K562 (cell line): ENCODE measurements around the gene DIP2C. TPM values are rescaled to one million over a fixed set of nuclear protein-coding genes. Genes with fewer than 3 reads are reported as not detected.

Experiments
- ATAC-seq: fragments of 200-7000 bp; cut with Tn5 transposase; 3 replicates; pipeline ENCODE4 v1.9.1; 2020; ENCODE audit warnings: moderate library complexity
- BruUV-seq: library from RNA; stranded (reverse); fragments of 400-500 nt; replicated peaks from 2 replicates; lab custom pipeline; 2021; lab: Mats Ljungman, UMichigan
- CTCF ChIA-PET: fragments of 300-600 bp; formaldehyde crosslinking; extraction: SDS; loops from one replicate; lab custom pipeline; 2021; ENCODE audit warnings: low intra/inter-chr PET ratio; lab: Yijun Ruan, JAX
- POLR2A ChIA-PET: fragments of 300-600, 350-650 bp; sonication (Branson Sonifier 250); formaldehyde crosslinking; extraction: SDS; loops from one replicate; lab custom pipeline; 2021; ENCODE audit warnings: antibody characterized with exemption, inconsistent platforms; lab: Yijun Ruan, JAX
- DNase-seq, 4 experiments: peaks; one replicate each; pipeline versions ENCODE4 v3.0.0 to v3.0.0-alpha.2; 2011 to 2018; ENCODE audit warnings: low spot score in 3 of 4, mixed read lengths in 3 of 4; ENCODE audit errors: extremely low read depth in 1 of 4
- FAIRE-seq: peaks from 2 replicates; lab custom pipeline; 2011; peaks lifted over from hg19 to GRCh38; lab: Jason Lieb, UNC
- H2AFZ ChIP-seq: 2 replicates; pipeline ENCODE4 v1.6.0; 2011; ENCODE audit warnings: low read depth, low read length, control low read depth, inconsistent platforms
- H3K27ac ChIP-seq: fragments of 200-600 bp; 3 replicates; pipeline ENCODE4 v1.8.0; 2011; ENCODE audit warnings: low read depth, mild to moderate bottlenecking, control low read depth, inconsistent platforms, low read length, moderate library complexity, mixed read lengths; ENCODE audit errors: extremely low read depth
- H3K27me3 ChIP-seq, 2 experiments: fragments of 300-600 bp in 1 of 2; 2 replicates in 1 of 2; 3 replicates in 1 of 2; pipeline versions ENCODE4 v1.6.0 to v1.8.0; 2011; ENCODE audit warnings: inconsistent platforms in 2 of 2, low read length in 2 of 2, mild to moderate bottlenecking in 1 of 2, mixed read lengths in 1 of 2, moderate library complexity in 1 of 2; ENCODE audit not compliant: control insufficient read depth in 2 of 2, insufficient read depth in 2 of 2
- H3K36me3 ChIP-seq: fragments of 300-600 bp; 3 replicates; pipeline ENCODE4 v1.8.0; 2011; ENCODE audit warnings: mild to moderate bottlenecking, low read length, inconsistent platforms; ENCODE audit not compliant: control insufficient read depth, insufficient read depth
- H3K4me1 ChIP-seq, 2 experiments: fragments of 200-600 bp in 1 of 2; replicated peaks in 1 of 2; 2 replicates in 1 of 2; 3 replicates in 1 of 2; pipeline versions ENCODE4 v1.5.1 to v1.8.0; 2011; ENCODE audit warnings: inconsistent platforms in 2 of 2, low read length in 2 of 2, mild to moderate bottlenecking in 1 of 2, mixed read lengths in 1 of 2, moderate library complexity in 1 of 2; ENCODE audit not compliant: control insufficient read depth in 2 of 2, insufficient read depth in 2 of 2
- H3K4me2 ChIP-seq: 2 replicates; pipeline ENCODE4 v1.6.1; 2011; ENCODE audit warnings: low read length, control low read depth, inconsistent platforms, mixed read lengths; ENCODE audit not compliant: insufficient read depth
- H3K4me3 ChIP-seq: fragments of 200-600 bp; sonication (generic), shearing (Covaris generic); 2 replicates; pipeline ENCODE4 v1.5.1; 2016; ENCODE audit warnings: control low read depth, inconsistent platforms
- H3K79me2 ChIP-seq: fragments of 200-600 bp; 3 replicates; pipeline ENCODE4 v1.8.0; 2011; ENCODE audit warnings: low read length, inconsistent platforms; ENCODE audit not compliant: control insufficient read depth, insufficient read depth
- H3K9ac ChIP-seq, 2 experiments: 2 replicates each; pipeline versions ENCODE4 v1.6.0 to v1.6.1; 2011; ENCODE audit warnings: low read depth in 2 of 2, low read length in 2 of 2, control low read depth in 1 of 2, inconsistent platforms in 1 of 2, mild to moderate bottlenecking in 1 of 2, mixed read lengths in 1 of 2; ENCODE audit not compliant: insufficient read depth in 1 of 2
- H3K9me1 ChIP-seq: one replicate; pipeline ENCODE4 v1.6.0; 2011; ENCODE audit warnings: inconsistent platforms, mild to moderate bottlenecking, low read length, moderate library complexity; ENCODE audit not compliant: control insufficient read depth, insufficient read depth
- H3K9me3 ChIP-seq: replicated peaks from 2 replicates; pipeline ENCODE4 v1.5.1; 2011; ENCODE audit warnings: low read depth, low read length, inconsistent platforms; ENCODE audit not compliant: control insufficient read depth, insufficient read depth
- H4K20me1 ChIP-seq: replicated peaks from 2 replicates; pipeline ENCODE4 v1.6.1; 2011; ENCODE audit warnings: low read length, inconsistent platforms, mixed read lengths; ENCODE audit not compliant: control insufficient read depth, insufficient read depth
- BCOR ChIP-seq: fragments of 450-650 bp; IDR thresholded peaks from 2 replicates; pipeline ENCODE4 v1.6.1; 2016
- CHAMP1 ChIP-seq: fragments of 450-650 bp; IDR thresholded peaks from 2 replicates; pipeline ENCODE4 v1.6.1; 2016; ENCODE audit warnings: mild to moderate bottlenecking
- GMEB1 ChIP-seq: fragments of 250-450 bp; sonication (Bioruptor Pico); IDR thresholded peaks from 2 replicates; pipeline ENCODE4 v1.4.0; 2020; ENCODE audit warnings: mild to moderate bottlenecking
- ZNF318 ChIP-seq, 2 experiments: fragments of 450-650 bp; IDR thresholded peaks; 2 replicates each; pipeline ENCODE4 v1.6.1; 2016; ENCODE audit warnings: mild to moderate bottlenecking in 2 of 2, borderline replicate concordance in 1 of 2, low read depth in 1 of 2, moderate library complexity in 1 of 2
- WGBS: fragments of 100-300 bp; shearing (Covaris generic); methylation state at CpG from one replicate; pipeline ENCODE4 v1.1.6; 2016; ENCODE audit warnings: low coverage, mixed read lengths; ENCODE audit not compliant: insufficient coverage; ENCODE audit errors: missing lambda C conversion rate; 5-methylcytosine and 5-hydroxymethylcytosine counted together
- in situ Hi-C: fragments of 300-500 bp; cut with MboI; formaldehyde crosslinking; loops from 4 replicates; pipeline ENCODE4 v1.15.0; 2018; ENCODE audit warnings: inconsistent platforms, mixed read lengths
- intact Hi-C: fragments of 100-400 bp; cut with micrococcal nuclease; formaldehyde crosslinking; loops from 2 replicates; pipeline ENCODE4 v1.14.2; 2022
- polyA plus RNA-seq, 8 experiments: library from polyadenylated mRNA; depleted of rRNA in 4 of 8; stranded (reverse) in 5 of 8; unstranded in 3 of 8; fragments of >200 nt; fragmentation: Nextera tagmentation in 2 of 8; fragmentation: Illumina TruSeq in 1 of 8; extraction: Ambion mirVana in 2 of 8; extraction: Trizol in 1 of 8; gene quantifications; 2 replicates each; pipeline versions ENCODE4 v1.2.1 to v1.2.3, GENCODE V29; 2011 to 2014; ENCODE audit warnings: inconsistent platforms in 1 of 8, missing spikeins in 1 of 8
- total RNA-seq, 7 experiments: library from RNA; depleted of rRNA in 6 of 7; stranded (reverse); fragments of >200 nt in 6 of 7; fragmentation: Illumina TruSeq in 2 of 7; extraction: Trizol in 2 of 7; gene quantifications; 2 replicates each; pipeline versions ENCODE4 v1.2.1 to v1.2.3, GENCODE V29; 2011 to 2021; ENCODE audit warnings: low replicate concordance in 1 of 7

DIP2C gene
- total and polyA plus RNA-seq, 9 of the 15 experiments (the other 6 are each of a cell fraction or from before 2014, with no cell fraction given), result 0.01 TPM; not detected in 8

- no peak overlapping the region for H3K27ac ChIP-seq
- H3K27me3 ChIP-seq, result no peaks in the 10 kb centered on the region
- H3K9me1 ChIP-seq, result no peaks in the 10 kb centered on the region
- no TSS peak for BruUV-seq
- no peak overlapping the region for H3K4me2 ChIP-seq
- peaks cover 5% of the 10 kb centered on the region; the same call in 1 of the 3 replicates for H3K36me3 ChIP-seq
- ChIA-PET CTCF (no interaction called here), POLR2A (no interaction called here)
- H3K4me3 ChIP-seq, result no peak overlapping the region
- ATAC-seq, result no peak
- TF ChIP-seq GMEB1 (CRISPR knock-in tag), result no peak
- TF ChIP-seq CHAMP1, result no peak
- TF ChIP-seq ZNF318 (IDR thresholded peaks at IDR 0.05; ENCODE audit: borderline replicate concordance in 1 of 2, low read depth in 1 of 2), result no peak
- TF ChIP-seq BCOR, result no peak
- no peak for FAIRE-seq
- H3K9me3 ChIP-seq, result no peaks in the 10 kb centered on the region
- no peak for DNase-seq
- H3K9ac ChIP-seq, result no peak overlapping the region
- intact Hi-C loops, result no loop called here
- no peak overlapping the region for H2AFZ ChIP-seq
- no peaks in the 10 kb centered on the region for H3K4me1 ChIP-seq
- H4K20me1 ChIP-seq, result no peaks in the 10 kb centered on the region
- in situ Hi-C loops, result no loop called here
- H3K79me2 ChIP-seq, result no peaks in the 10 kb centered on the region
- 73% methylated on average over 6 of the region's 6 CpGs for WGBS
Measured at GRCh38 chr10:241451-241850, 448.0 kb downstream of the DIP2C start.
